Hepatocyte (in vitro differentiated cells): ENCODE results near the gene ARHGEF10L.

Experiments used
- EZH2 ChIP-seq: fragments of 200-600 bp; sonication (generic); IDR thresholded peaks from 2 replicates; pipeline ENCODE4 v1.6.1; 2016; ENCODE audit warnings: antibody characterized with exemption, mild to moderate bottlenecking, borderline replicate concordance
- EZH2phosphoT487 ChIP-seq: fragments of 200-600 bp; sonication (generic); IDR thresholded peaks from one replicate; pipeline ENCODE4 v1.6.1; 2018; ENCODE audit warnings: antibody characterized with exemption, mild to moderate bottlenecking, low read depth, moderate library complexity; ENCODE audit not compliant: unreplicated experiment, severe bottlenecking
- TF ChIP-seq, protein P1 (sequence below): fragments of 200-600 bp; sonication (generic); IDR thresholded peaks from 2 replicates; pipeline ENCODE4 v1.5.1; 2016; ENCODE audit warnings: antibody characterized with exemption, mild to moderate bottlenecking; ENCODE audit not compliant: poor library complexity

- TF ChIP-seq, protein P1, sequence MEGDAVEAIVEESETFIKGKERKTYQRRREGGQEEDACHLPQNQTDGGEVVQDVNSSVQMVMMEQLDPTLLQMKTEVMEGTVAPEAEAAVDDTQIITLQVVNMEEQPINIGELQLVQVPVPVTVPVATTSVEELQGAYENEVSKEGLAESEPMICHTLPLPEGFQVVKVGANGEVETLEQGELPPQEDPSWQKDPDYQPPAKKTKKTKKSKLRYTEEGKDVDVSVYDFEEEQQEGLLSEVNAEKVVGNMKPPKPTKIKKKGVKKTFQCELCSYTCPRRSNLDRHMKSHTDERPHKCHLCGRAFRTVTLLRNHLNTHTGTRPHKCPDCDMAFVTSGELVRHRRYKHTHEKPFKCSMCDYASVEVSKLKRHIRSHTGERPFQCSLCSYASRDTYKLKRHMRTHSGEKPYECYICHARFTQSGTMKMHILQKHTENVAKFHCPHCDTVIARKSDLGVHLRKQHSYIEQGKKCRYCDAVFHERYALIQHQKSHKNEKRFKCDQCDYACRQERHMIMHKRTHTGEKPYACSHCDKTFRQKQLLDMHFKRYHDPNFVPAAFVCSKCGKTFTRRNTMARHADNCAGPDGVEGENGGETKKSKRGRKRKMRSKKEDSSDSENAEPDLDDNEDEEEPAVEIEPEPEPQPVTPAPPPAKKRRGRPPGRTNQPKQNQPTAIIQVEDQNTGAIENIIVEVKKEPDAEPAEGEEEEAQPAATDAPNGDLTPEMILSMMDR, result no peak
- TF ChIP-seq EZH2 (no peak), EZH2phosphoT487 (no peak)
These were observed 5.4 kb downstream of the ARHGEF10L start for GRCh38 chr1:17544776-17545350.
